Pons (tissue), 1 donor: ENCODE data around the gene GPC5.
"Not testable (repeated sequence)": the region's sequence is repeated elsewhere in the genome, so short reads cannot be mapped to it uniquely, and the experiment has no call there.

ENCODE experiments used
- DNase-seq: peaks from one replicate; pipeline ENCODE4 v3.0.0-alpha.2; 2016; ENCODE audit warnings: low spot score

Gene GPC5

GRCh38 chr13:92265408-92265807, 867.0 kb downstream of the GPC5 start:
- no peak for DNase-seq

- DNase-seq = no peak
Measured at GRCh38 chr13:92270990-92271389, 872.6 kb downstream of the GPC5 start.

GRCh38 chr13:92272177-92272576, 873.8 kb downstream of the GPC5 start:
- no peak for DNase-seq

GRCh38 chr13:92280986-92281385, 882.6 kb downstream of the GPC5 start:
- DNase-seq = not testable (repeated sequence)

GRCh38 chr13:92290718-92291307, 892.4 kb downstream of the GPC5 start:
- not testable (repeated sequence) for DNase-seq

GRCh38 chr13:92294533-92294932, 896.1 kb downstream of the GPC5 start:
- not testable (repeated sequence) for DNase-seq

- not testable (repeated sequence) for DNase-seq
Measured at GRCh38 chr13:92296154-92296671, 897.8 kb downstream of the GPC5 start.

GRCh38 chr13:92297971-92298942, 899.8 kb downstream of the GPC5 start:
- no peak for DNase-seq

GRCh38 chr13:92300651-92301050, 902.2 kb downstream of the GPC5 start:
- no peak for DNase-seq

- DNase-seq = no peak
Measured at GRCh38 chr13:92303428-92303827, 905.0 kb downstream of the GPC5 start.

- no peak for DNase-seq
Measured at GRCh38 chr13:92307752-92308151, 909.3 kb downstream of the GPC5 start.

- no peak for DNase-seq
Measured at GRCh38 chr13:92312823-92313222, 914.4 kb downstream of the GPC5 start.

- no peak for DNase-seq
Measured at GRCh38 chr13:92313382-92313781, 915.0 kb downstream of the GPC5 start.

- no peak for DNase-seq
Measured at GRCh38 chr13:92315265-92315664, 916.8 kb downstream of the GPC5 start.

GRCh38 chr13:92316030-92316429, 917.6 kb downstream of the GPC5 start:
- DNase-seq = no peak

- DNase-seq = no peak
Measured at GRCh38 chr13:92317066-92317465, 918.6 kb downstream of the GPC5 start.

- DNase-seq = no peak
Measured at GRCh38 chr13:92320323-92320722, 921.9 kb downstream of the GPC5 start.

- no peak for DNase-seq
Measured at GRCh38 chr13:92321174-92321573, 922.8 kb downstream of the GPC5 start.

- DNase-seq = no peak
Measured at GRCh38 chr13:92345627-92346026, 947.2 kb downstream of the GPC5 start.

- no peak for DNase-seq
Measured at GRCh38 chr13:92346046-92346445, 947.6 kb downstream of the GPC5 start.

GRCh38 chr13:92354583-92354982, 956.2 kb downstream of the GPC5 start:
- no peak for DNase-seq

- peak; percentile 12 for DNase-seq
Measured at GRCh38 chr13:92355213-92355612, 956.8 kb downstream of the GPC5 start.

GRCh38 chr13:92362717-92363116, 964.3 kb downstream of the GPC5 start:
- no peak for DNase-seq
